AG09319 (cell line): ENCODE measurements around the gene MXRA7.

Source experiments
- DNase-seq: peaks from one replicate; pipeline ENCODE4 v3.0.0-alpha.2; 2010; ENCODE audit warnings: low read depth; ENCODE audit errors: extremely low read depth
- TF ChIP-seq, protein P1 (sequence below): IDR thresholded peaks from 2 replicates; pipeline ENCODE4 v1.5.1; 2011; ENCODE audit warnings: low read depth, mild to moderate bottlenecking, inconsistent platforms, low read length, moderate library complexity

The MXRA7 gene

GRCh38 chr17:76650504-76650903, 60.3 kb downstream of the MXRA7 start:
- TF ChIP-seq, protein P1, sequence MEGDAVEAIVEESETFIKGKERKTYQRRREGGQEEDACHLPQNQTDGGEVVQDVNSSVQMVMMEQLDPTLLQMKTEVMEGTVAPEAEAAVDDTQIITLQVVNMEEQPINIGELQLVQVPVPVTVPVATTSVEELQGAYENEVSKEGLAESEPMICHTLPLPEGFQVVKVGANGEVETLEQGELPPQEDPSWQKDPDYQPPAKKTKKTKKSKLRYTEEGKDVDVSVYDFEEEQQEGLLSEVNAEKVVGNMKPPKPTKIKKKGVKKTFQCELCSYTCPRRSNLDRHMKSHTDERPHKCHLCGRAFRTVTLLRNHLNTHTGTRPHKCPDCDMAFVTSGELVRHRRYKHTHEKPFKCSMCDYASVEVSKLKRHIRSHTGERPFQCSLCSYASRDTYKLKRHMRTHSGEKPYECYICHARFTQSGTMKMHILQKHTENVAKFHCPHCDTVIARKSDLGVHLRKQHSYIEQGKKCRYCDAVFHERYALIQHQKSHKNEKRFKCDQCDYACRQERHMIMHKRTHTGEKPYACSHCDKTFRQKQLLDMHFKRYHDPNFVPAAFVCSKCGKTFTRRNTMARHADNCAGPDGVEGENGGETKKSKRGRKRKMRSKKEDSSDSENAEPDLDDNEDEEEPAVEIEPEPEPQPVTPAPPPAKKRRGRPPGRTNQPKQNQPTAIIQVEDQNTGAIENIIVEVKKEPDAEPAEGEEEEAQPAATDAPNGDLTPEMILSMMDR, result no peak
- no peak for DNase-seq

DNA sequence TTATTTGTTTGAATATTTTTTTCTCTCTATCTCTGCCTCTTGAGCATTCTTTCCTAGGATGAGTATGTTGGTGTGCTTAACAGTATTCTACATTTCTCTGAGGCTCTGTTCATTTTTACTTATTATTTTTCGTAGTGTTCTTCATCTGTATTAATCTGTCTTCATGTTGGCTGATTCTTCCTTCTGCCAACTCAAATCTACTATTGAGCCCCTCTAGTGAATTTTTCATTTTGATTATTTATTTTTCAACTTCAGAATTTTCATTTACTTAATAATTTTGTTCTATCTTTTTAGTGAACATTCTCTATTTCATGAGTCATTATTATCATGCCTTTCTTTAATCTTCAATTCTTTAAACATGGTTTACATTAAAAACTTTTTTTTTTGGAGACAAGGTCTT, 64.1 kb downstream of the MXRA7 start:
- TF ChIP-seq, protein P1, result no peak
- no peak for DNase-seq

DNA sequence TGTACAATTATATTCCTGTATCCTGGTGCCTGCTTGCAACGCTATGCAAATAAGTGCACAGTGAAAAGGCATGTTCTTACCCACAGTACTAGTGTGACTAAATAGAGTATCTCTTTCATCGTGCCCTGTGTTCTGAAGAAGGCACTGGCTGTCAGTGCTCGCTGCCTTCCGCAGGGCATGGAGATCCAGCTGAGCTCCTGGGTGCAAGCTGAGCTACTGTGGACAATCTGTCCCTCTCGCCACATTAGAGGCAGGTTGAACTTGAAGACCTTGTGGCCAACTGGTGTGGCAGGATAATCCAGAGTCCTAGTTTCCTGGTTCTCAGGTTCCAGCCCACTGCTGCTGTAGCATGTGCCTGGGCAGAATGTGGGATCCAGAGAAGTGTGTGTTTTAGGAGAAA, 65.3 kb downstream of the MXRA7 start:
- DNase-seq, result no peak
- TF ChIP-seq, protein P1, result no peak

DNA sequence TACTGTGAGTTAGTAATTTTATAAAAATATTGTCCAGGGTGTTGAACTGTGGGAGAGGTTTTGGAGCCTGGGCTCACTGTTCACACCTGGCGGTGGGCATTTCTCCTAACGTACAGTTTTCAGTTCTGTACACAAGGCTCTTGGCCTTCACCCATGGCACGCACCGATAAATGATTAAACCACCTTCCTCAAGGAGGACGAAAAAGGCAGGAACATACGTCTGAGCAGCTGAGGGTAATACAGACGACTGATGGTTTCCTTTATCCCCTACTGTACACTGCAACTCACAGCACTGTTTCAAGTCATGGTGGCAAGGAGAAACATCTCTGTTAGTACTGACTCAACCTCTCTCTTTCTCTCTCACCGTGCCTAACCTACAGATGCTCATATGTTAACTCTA, 65.8 kb downstream of the MXRA7 start:
- TF ChIP-seq, protein P1, result no peak
- DNase-seq, result no peak

DNA sequence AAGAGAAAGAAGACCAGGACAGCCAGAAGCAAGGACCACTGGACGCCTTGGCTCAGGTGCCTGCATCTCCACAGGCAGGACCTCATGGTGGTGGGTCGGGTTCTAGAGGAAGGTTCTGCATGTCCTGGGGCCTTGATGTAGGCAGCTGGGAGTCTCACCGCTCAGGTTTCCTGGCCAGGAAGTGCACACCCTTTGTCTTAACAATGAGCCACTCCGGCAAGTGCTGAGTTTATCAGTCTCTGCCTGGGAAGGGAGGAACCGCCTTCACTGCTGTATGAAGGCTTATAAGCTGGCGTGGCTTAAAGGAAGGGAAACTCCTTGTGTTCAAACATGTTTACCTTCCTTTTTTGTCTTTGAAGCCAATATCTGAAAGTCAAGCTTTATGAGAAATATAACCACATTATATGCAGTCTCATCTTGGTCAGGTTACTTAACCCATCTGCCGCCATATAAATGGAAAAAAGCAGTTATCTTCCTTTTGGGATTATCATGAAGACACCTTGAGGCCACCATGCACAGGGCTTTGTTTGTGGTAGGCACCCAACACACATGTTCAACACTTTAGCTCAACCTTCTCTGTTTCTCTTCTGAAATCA, 67.1 kb downstream of the MXRA7 start, which contains the start of gene ST6GALNAC1:
Gene ST6GALNAC1 (minus strand): TSS at position 205 of the 596 bp plus-strand sequence. CDS start 119 bp downstream, at position 86.
- TF ChIP-seq, protein P1, result no peak
- no peak for DNase-seq

GRCh38 chr17:76642994-76643393, 67.8 kb downstream of the MXRA7 start:
- no peak for DNase-seq
- TF ChIP-seq, protein P1, result no peak

GRCh38 chr17:76642032-76642561, 68.7 kb downstream of the MXRA7 start:
- DNase-seq, result no peak
- TF ChIP-seq, protein P1, result no peak
